ENCODE data around the gene SCCPDH. TPM values are rescaled to one million over a fixed set of nuclear protein-coding genes. Genes with fewer than 3 reads are reported as not detected.
"Not testable (repeated sequence)": the region's sequence is repeated elsewhere in the genome, so short reads cannot be mapped to it uniquely, and the experiment has no call there.

SCCPDH gene
- total RNA-seq, 1 experiment from 2014 or later = 26.1 TPM

DNA sequence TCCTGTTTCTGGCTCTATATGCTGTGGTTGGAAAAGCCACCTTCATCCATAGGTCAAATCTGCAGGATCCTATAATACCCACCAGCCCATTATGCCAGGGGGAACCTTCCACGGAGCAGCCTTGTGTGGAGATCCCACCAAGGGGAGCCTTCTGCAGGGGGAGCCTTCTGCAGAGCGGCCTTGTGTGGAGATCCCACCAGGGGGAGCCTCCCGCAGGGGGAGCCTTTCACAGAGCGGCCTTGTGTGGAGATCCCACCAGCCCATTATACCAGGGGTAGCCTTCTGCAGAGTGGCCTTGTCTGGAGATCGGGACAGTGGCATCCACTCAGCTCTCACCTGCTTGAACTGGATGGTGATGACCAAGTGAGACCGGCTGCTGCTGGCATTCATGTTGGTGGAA, 85.3 kb downstream of the SCCPDH start:
- BruUV-seq (replicated peaks) = no TSS peak
- no peak overlapping the region for H3K4me3 Mint-ChIP-seq (ENCODE audit: unreplicated experiment)
- H3K27me3 Mint-ChIP-seq (ENCODE audit: insufficient read depth, unreplicated experiment) = no peaks in the 10 kb centered on the region
- Histone ChIP-seq H3K27me3 (replicated peaks; ENCODE audit: control insufficient read depth, insufficient read depth, low read length) (no peaks in the 10 kb centered on the region), H3K36me3 (ENCODE audit: control insufficient read depth, insufficient read depth, low read length) (no peaks in the 10 kb centered on the region), H3K4me1 (peaks cover 3% of the 10 kb centered on the region; the same call in 1 of the 2 replicates), H3K4me3 (ENCODE audit: low read depth, low read length) (no peak overlapping the region), H3K9me3 (no peaks in the 10 kb centered on the region)
- no peak overlapping the region for H3K27ac Mint-ChIP-seq (ENCODE audit: unreplicated experiment)
- peaks cover 6% of the 10 kb centered on the region for H3K36me3 Mint-ChIP-seq (ENCODE audit: insufficient read depth, unreplicated experiment)
- ChIA-PET CTCF (no interaction called here), POLR2A (no interaction called here)
- H3K9me3 Mint-ChIP-seq (ENCODE audit: unreplicated experiment) = peaks cover 17% of the 10 kb centered on the region
- intact Hi-C loops (cut with micrococcal nuclease; ENCODE audit: unreplicated experiment) = no loop called here
- peaks cover 9% of the 10 kb centered on the region for H3K4me1 Mint-ChIP-seq (ENCODE audit: low read depth, unreplicated experiment)
- no peak for TF ChIP-seq CTCF (IDR thresholded peaks at IDR 0.05; ENCODE audit: insufficient read depth in 1 of 2, low read depth in 1 of 2, low read length in 1 of 2, severe bottlenecking in 1 of 2, unreplicated experiment in 1 of 2)
- no peak for DNase-seq

DNA sequence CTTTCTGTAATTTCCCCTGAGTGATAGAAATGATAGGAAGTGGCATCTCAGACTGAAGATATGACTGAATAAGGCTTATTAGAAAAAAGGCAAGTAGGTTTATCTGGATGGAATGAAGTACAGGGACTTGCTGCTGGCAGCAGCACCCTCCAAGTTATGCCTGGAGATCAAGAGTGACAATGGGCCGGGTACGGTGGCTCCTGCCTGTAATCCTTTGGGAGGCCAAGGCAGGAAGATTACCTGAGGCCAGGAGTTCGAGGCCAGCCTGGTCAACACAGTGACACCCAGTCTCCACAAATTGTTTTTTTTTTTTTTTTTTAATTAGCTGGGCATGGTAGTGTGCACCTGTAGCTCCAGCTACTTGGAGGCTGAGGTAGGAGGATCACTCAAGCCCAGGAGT, 87.8 kb downstream of the SCCPDH start:
- no peaks in the 10 kb centered on the region for H3K27me3 ChIP-seq (replicated peaks; ENCODE audit: control insufficient read depth, insufficient read depth, low read length)
- TF ChIP-seq CTCF (IDR thresholded peaks at IDR 0.05; ENCODE audit: insufficient read depth in 1 of 2, low read depth in 1 of 2, low read length in 1 of 2, severe bottlenecking in 1 of 2, unreplicated experiment in 1 of 2) = no peak
- H3K4me3 ChIP-seq (ENCODE audit: low read depth, low read length) = no peak overlapping the region
- peaks cover 3% of the 10 kb centered on the region; the same call in 1 of the 2 replicates for H3K4me1 ChIP-seq
- Mint-ChIP-seq H3K4me3 (ENCODE audit: unreplicated experiment) (no peak overlapping the region), H3K27me3 (ENCODE audit: insufficient read depth, unreplicated experiment) (no peaks in the 10 kb centered on the region), H3K27ac (ENCODE audit: unreplicated experiment) (no peak overlapping the region), H3K36me3 (ENCODE audit: insufficient read depth, unreplicated experiment) (no peaks in the 10 kb centered on the region), H3K4me1 (ENCODE audit: low read depth, unreplicated experiment) (peaks cover 9% of the 10 kb centered on the region), H3K9me3 (ENCODE audit: unreplicated experiment) (peaks cover 16% of the 10 kb centered on the region)
- no TSS peak for BruUV-seq (replicated peaks)
- POLR2A ChIA-PET = no interaction called here
- intact Hi-C loops (cut with micrococcal nuclease; ENCODE audit: unreplicated experiment) = no loop called here
- CTCF ChIA-PET = interaction anchor here (0.6 kb wide), 1 partner anchor 11 kb away, joined by 4 read pairs; no protein-coding TSS in a partner anchor
- no peaks in the 10 kb centered on the region for H3K9me3 ChIP-seq
- no peaks in the 10 kb centered on the region for H3K36me3 ChIP-seq (ENCODE audit: control insufficient read depth, insufficient read depth, low read length)
- DNase-seq = no peak

GRCh38 chr1:246813325-246813724, 89.1 kb downstream of the SCCPDH start:
- H3K9me3 ChIP-seq; H3K27ac Mint-ChIP-seq (ENCODE audit: unreplicated experiment); POLR2A ChIA-PET; CTCF ChIA-PET; intact Hi-C loops (cut with micrococcal nuclease; ENCODE audit: unreplicated experiment); H3K4me1 Mint-ChIP-seq (ENCODE audit: low read depth, unreplicated experiment); H3K36me3 Mint-ChIP-seq (ENCODE audit: insufficient read depth, unreplicated experiment); H3K4me3 ChIP-seq (ENCODE audit: low read depth, low read length); H3K4me3 Mint-ChIP-seq (ENCODE audit: unreplicated experiment); H3K27me3 Mint-ChIP-seq (ENCODE audit: insufficient read depth, unreplicated experiment); DNase-seq; H3K36me3 ChIP-seq (ENCODE audit: control insufficient read depth, insufficient read depth, low read length); BruUV-seq (replicated peaks); H3K4me1 ChIP-seq; H3K27me3 ChIP-seq (replicated peaks; ENCODE audit: control insufficient read depth, insufficient read depth, low read length): not testable (repeated sequence)
- peaks cover 16% of the 10 kb centered on the region for H3K9me3 Mint-ChIP-seq (ENCODE audit: unreplicated experiment)

- intact Hi-C loops (cut with micrococcal nuclease; ENCODE audit: unreplicated experiment) = no loop called here
- Histone ChIP-seq H3K4me1 (no peaks in the 10 kb centered on the region), H3K27me3 (replicated peaks; ENCODE audit: control insufficient read depth, insufficient read depth, low read length) (no peaks in the 10 kb centered on the region), H3K4me3 (ENCODE audit: low read depth, low read length) (no peak overlapping the region), H3K9me3 (no peaks in the 10 kb centered on the region), H3K36me3 (ENCODE audit: control insufficient read depth, insufficient read depth, low read length) (no peaks in the 10 kb centered on the region)
- no peaks in the 10 kb centered on the region for H3K36me3 Mint-ChIP-seq (ENCODE audit: insufficient read depth, unreplicated experiment)
- H3K9me3 Mint-ChIP-seq (ENCODE audit: unreplicated experiment) = peaks cover 16% of the 10 kb centered on the region
- no peak for TF ChIP-seq CTCF (IDR thresholded peaks at IDR 0.05; ENCODE audit: insufficient read depth in 1 of 2, low read depth in 1 of 2, low read length in 1 of 2, severe bottlenecking in 1 of 2, unreplicated experiment in 1 of 2)
- DNase-seq = no peak
- H3K27ac Mint-ChIP-seq (ENCODE audit: unreplicated experiment) = no peak overlapping the region
- no TSS peak for BruUV-seq (replicated peaks)
- no peaks in the 10 kb centered on the region for H3K4me1 Mint-ChIP-seq (ENCODE audit: low read depth, unreplicated experiment)
- ChIA-PET POLR2A (no interaction called here), CTCF (no interaction called here)
- H3K27me3 Mint-ChIP-seq (ENCODE audit: insufficient read depth, unreplicated experiment) = no peaks in the 10 kb centered on the region
- H3K4me3 Mint-ChIP-seq (ENCODE audit: unreplicated experiment) = no peak overlapping the region
Observed at GRCh38 chr1:246814890-246815289, 90.7 kb downstream of the SCCPDH start.
